Activated CD4-positive, CD25-positive, alpha-beta regulatory T cell treated with anti-CD3 and anti-CD28 coated beads, Interleukin-2, amount 50 U/mL, for 16 hours (primary cell): ENCODE measurements around the gene OR10R2.

Experiments used
- DNase-seq: peaks from one replicate; pipeline ENCODE4 v3.0.0-alpha.2; 2020; ENCODE audit warnings: low read depth, low spot score

Gene OR10R2

GRCh38 chr1:158527190-158527815 lies 55.3 kb downstream of the OR10R2 start:
- no peak for DNase-seq
